Measurements from ENCODE around the gene KRTAP5-1.

DNA sequence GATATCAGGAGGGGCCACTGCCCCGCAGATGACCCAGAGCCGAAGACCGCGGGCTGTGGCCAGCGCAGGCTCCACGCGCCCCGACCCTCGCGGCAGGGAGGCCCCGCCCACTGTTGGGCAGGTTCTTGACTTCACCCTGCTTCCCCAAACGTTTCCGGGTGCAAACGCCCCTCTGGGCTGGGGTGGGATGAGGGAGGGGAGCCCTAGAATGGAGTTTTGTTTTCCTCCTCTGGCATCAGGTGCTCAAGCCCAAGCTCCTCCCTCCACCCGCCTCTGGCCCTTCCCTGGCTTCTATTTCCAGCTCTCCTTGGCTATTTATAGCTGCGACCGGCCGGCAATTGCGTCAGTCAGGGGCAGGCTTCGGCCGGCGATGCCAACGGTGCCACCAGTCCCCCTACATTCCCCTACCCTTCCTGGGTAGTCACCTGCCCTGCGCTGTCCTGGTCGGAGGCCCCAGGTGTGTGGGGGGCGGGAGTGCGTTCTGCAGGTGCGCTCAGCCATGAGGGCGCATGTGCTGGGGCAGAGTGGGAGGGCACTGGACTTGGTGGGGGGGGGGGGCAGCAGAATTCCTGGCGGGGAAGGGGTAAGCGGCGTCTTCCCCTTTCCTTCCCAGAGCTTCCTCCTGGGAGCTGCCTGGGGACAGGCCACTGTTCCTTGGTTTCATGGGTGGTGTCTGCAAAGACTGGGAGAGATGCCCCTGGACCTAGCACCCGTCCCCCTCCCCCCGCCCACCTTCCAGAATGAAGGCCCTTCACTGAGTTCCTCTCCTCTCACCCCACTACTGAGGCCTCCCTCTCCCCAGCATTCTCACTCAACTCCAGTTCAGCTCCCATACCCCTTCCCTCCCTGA lies 36.6 kb downstream of the KRTAP5-1 start:
- TF ChIP-seq, protein P1, sequence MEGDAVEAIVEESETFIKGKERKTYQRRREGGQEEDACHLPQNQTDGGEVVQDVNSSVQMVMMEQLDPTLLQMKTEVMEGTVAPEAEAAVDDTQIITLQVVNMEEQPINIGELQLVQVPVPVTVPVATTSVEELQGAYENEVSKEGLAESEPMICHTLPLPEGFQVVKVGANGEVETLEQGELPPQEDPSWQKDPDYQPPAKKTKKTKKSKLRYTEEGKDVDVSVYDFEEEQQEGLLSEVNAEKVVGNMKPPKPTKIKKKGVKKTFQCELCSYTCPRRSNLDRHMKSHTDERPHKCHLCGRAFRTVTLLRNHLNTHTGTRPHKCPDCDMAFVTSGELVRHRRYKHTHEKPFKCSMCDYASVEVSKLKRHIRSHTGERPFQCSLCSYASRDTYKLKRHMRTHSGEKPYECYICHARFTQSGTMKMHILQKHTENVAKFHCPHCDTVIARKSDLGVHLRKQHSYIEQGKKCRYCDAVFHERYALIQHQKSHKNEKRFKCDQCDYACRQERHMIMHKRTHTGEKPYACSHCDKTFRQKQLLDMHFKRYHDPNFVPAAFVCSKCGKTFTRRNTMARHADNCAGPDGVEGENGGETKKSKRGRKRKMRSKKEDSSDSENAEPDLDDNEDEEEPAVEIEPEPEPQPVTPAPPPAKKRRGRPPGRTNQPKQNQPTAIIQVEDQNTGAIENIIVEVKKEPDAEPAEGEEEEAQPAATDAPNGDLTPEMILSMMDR (IDR thresholded peaks at IDR 0.05), result no peak
- no peak for TF ChIP-seq POLR2A (IDR thresholded peaks at IDR 0.05)
- peak; percentile 54 to 80 (median 62) for TF ChIP-seq POLR2AphosphoS5 (IDR thresholded peaks at IDR 0.05)

All from stomach (tissue), 4 donors.